Peyer's patch (tissue), 4 donors: Measurements from ENCODE around the gene KIF1A.

Source experiments
- CTCF ChIP-seq, 6 experiments: fragments of 450-650 bp in 4 of 6; fragments of 200-600 bp in 2 of 6; sonication (generic) in 1 of 6; IDR thresholded peaks; one replicate each; pipeline ENCODE4 v1.5.1; 2017 to 2019; ENCODE audit warnings: antibody characterized with exemption in 6 of 6, mild to moderate bottlenecking in 3 of 6, moderate library complexity in 1 of 6
- POLR2A ChIP-seq, 2 donors: fragments of 450-650 bp; IDR thresholded peaks; one replicate each; pipeline ENCODE4 v1.5.1; 2017; ENCODE audit warnings: antibody characterized with exemption in 2 of 2, mild to moderate bottlenecking in 2 of 2, moderate library complexity in 2 of 2

- TF ChIP-seq CTCF (IDR thresholded peaks at IDR 0.05), result no peak
- no peak for TF ChIP-seq POLR2A (IDR thresholded peaks at IDR 0.05)
These were observed 74.6 kb downstream of the KIF1A start for GRCh38 chr2:240745456-240745855.
